SK-N-SH (cell line): ENCODE measurements around the gene SGSM2. TPM values are rescaled to one million over a fixed set of nuclear protein-coding genes. Genes with fewer than 3 reads are reported as not detected.

ENCODE experiments used
- CTCF ChIA-PET: fragments of 300-600, 350-600 bp; formaldehyde crosslinking; extraction: SDS; loops from one replicate; lab custom pipeline; 2021; lab: Yijun Ruan, JAX
- POLR2A ChIA-PET: fragments of 350-600 bp; sonication (Branson Sonifier 250); formaldehyde crosslinking; extraction: SDS; loops from one replicate; lab custom pipeline; 2020; ENCODE audit warnings: antibody characterized with exemption, inconsistent platforms; lab: Yijun Ruan, JAX
- DNase-seq: peaks from one replicate; pipeline ENCODE4 v3.0.0; 2012
- H2AFZ ChIP-seq: fragments of 200-600 bp; sonication (generic); 2 replicates; pipeline ENCODE4 v1.8.1; 2016; ENCODE audit warnings: antibody characterized with exemption, mild to moderate bottlenecking, low read depth
- H3F3A ChIP-seq: fragments of 200-600 bp; sonication (generic); replicated peaks from 2 replicates; pipeline ENCODE3; 2016; ENCODE audit warnings: antibody characterized with exemption, mild to moderate bottlenecking; ENCODE audit not compliant: insufficient read depth
- H3K27ac ChIP-seq, 2 experiments: fragments of 200-500 bp in 1 of 2; fragments of 200-600 bp in 1 of 2; sonication (Bioruptor generic) in 1 of 2; sonication (generic), shearing (Covaris generic) in 1 of 2; 2 replicates each; pipeline versions ENCODE4 v1.5.1 to v1.6.1; 2014 to 2016; ENCODE audit warnings: low read depth in 2 of 2, inconsistent platforms in 1 of 2, low read length in 1 of 2, mild to moderate bottlenecking in 1 of 2, mixed read lengths in 1 of 2
- H3K27me3 ChIP-seq: fragments of 200-600 bp; sonication (generic), shearing (Covaris generic); 2 replicates; pipeline ENCODE4 v1.6.1; 2016; ENCODE audit warnings: mixed run types; ENCODE audit not compliant: insufficient read depth
- H3K36me3 ChIP-seq, 2 experiments: fragments of 200-500 bp in 1 of 2; fragments of 200-600 bp in 1 of 2; sonication (Bioruptor generic) in 1 of 2; sonication (generic) in 1 of 2; replicated peaks in 1 of 2; 2 replicates each; pipeline versions ENCODE3 to v1.5.1; 2014 to 2016; ENCODE audit warnings: low read length in 1 of 2, mild to moderate bottlenecking in 1 of 2; ENCODE audit not compliant: insufficient read depth in 2 of 2, control insufficient read depth in 1 of 2
- H3K4me1 ChIP-seq, 2 experiments: fragments of 200-500 bp in 1 of 2; fragments of 200-600 bp in 1 of 2; sonication (Bioruptor generic) in 1 of 2; sonication (generic), shearing (Covaris generic) in 1 of 2; 2 replicates each; pipeline versions ENCODE4 v1.5.1 to v1.6.1; 2014 to 2016; ENCODE audit warnings: low read depth in 1 of 2, low read length in 1 of 2, mixed run types in 1 of 2; ENCODE audit not compliant: insufficient read depth in 2 of 2, control insufficient read depth in 1 of 2
- H3K4me2 ChIP-seq: fragments of 200-600 bp; sonication (generic), shearing (Covaris generic); 2 replicates; pipeline ENCODE4 v1.6.1; 2017; ENCODE audit warnings: mixed run types
- H3K4me3 ChIP-seq, 2 experiments: fragments of 200-500 bp in 1 of 2; fragments of 200-600 bp in 1 of 2; sonication (Bioruptor generic) in 1 of 2; sonication (generic), shearing (Covaris generic) in 1 of 2; 2 replicates each; pipeline versions ENCODE4 v1.5.1 to v1.8.1; 2014 to 2016; ENCODE audit warnings: low read depth in 2 of 2, inconsistent platforms in 1 of 2, low read length in 1 of 2, mild to moderate bottlenecking in 1 of 2, mixed read lengths in 1 of 2, moderate library complexity in 1 of 2
- H3K79me2 ChIP-seq: fragments of 200-600 bp; sonication (generic); 2 replicates; pipeline ENCODE4 v1.8.1; 2017; ENCODE audit warnings: mild to moderate bottlenecking; ENCODE audit not compliant: insufficient read depth
- H3K9ac ChIP-seq: fragments of 200-600 bp; sonication (generic); 2 replicates; pipeline ENCODE4 v1.6.1; 2017; ENCODE audit warnings: mixed run types
- H3K9me2 ChIP-seq: fragments of 200-600 bp; sonication (generic); 2 replicates; pipeline ENCODE4 v1.6.1; 2017; ENCODE audit warnings: mixed run types
- H3K9me3 ChIP-seq: fragments of 200-600 bp; sonication (generic); 2 replicates; pipeline ENCODE4 v1.6.1; 2017; ENCODE audit warnings: mixed run types, mild to moderate bottlenecking, moderate library complexity
- H4K20me1 ChIP-seq: fragments of 200-600 bp; sonication (generic); 2 replicates; pipeline ENCODE4 v1.6.1; 2017; ENCODE audit warnings: mild to moderate bottlenecking, mixed run types; ENCODE audit not compliant: insufficient read depth
- ELF1 ChIP-seq: IDR thresholded peaks from 2 replicates; pipeline ENCODE4 v1.4.0; 2012
- EZH2phosphoT487 ChIP-seq: fragments of 200-600 bp; sonication (generic); IDR thresholded peaks from 2 replicates; pipeline ENCODE4 v1.6.1; 2017; ENCODE audit warnings: low read depth, mixed run types, mild to moderate bottlenecking, antibody characterized with exemption, moderate library complexity, borderline replicate concordance
- FOXM1 ChIP-seq: IDR thresholded peaks from 2 replicates; pipeline ENCODE4 v1.4.0; 2012; ENCODE audit warnings: low read depth, mild to moderate bottlenecking
- GABPA ChIP-seq: IDR thresholded peaks from 2 replicates; pipeline ENCODE4 v1.4.0; 2012; ENCODE audit warnings: low read depth, mild to moderate bottlenecking
- JUND ChIP-seq: IDR thresholded peaks from 2 replicates; pipeline ENCODE4 v1.4.0; 2012
- MEF2A ChIP-seq: IDR thresholded peaks from 2 replicates; pipeline ENCODE4 v1.4.0; 2012; ENCODE audit warnings: low read depth, borderline replicate concordance
- NFIC ChIP-seq: IDR thresholded peaks from 2 replicates; pipeline ENCODE4 v1.4.0; 2012; ENCODE audit warnings: borderline replicate concordance
- NRF1 ChIP-seq: IDR thresholded peaks from 2 replicates; pipeline ENCODE4 v1.6.1; 2012; ENCODE audit warnings: low read depth, mild to moderate bottlenecking, low read length
- RXRA ChIP-seq: IDR thresholded peaks from 2 replicates; pipeline ENCODE4 v1.4.0; 2012; ENCODE audit warnings: low read depth, mild to moderate bottlenecking, borderline replicate concordance
- TAF1 ChIP-seq: IDR thresholded peaks from 2 replicates; pipeline ENCODE4 v1.6.1; 2012; ENCODE audit warnings: low read depth, mild to moderate bottlenecking, low read length, moderate library complexity, borderline replicate concordance
- WGBS: methylation state at CpG from one replicate; pipeline ENCODE4 v1.1.6; 2017; ENCODE audit warnings: low lambda C conversion rate; 5-methylcytosine and 5-hydroxymethylcytosine counted together
- polyA plus RNA-seq, 3 experiments: library from polyadenylated mRNA; depleted of rRNA; stranded (reverse); fragments of >200 nt; gene quantifications; 2 replicates each; pipeline ENCODE4 v1.2.3, GENCODE V29; 2012
- TF ChIP-seq, protein P1 (sequence below): fragments of 200-600 bp; sonication (generic); IDR thresholded peaks from 2 replicates; pipeline ENCODE4 v1.6.1; 2017; ENCODE audit warnings: antibody characterized with exemption, mild to moderate bottlenecking, moderate library complexity
- TF ChIP-seq, protein P2 (sequence below): IDR thresholded peaks from 2 replicates; pipeline ENCODE4 v1.6.1; 2012; ENCODE audit warnings: mild to moderate bottlenecking, low read depth, low read length, moderate library complexity
- TF ChIP-seq, protein P3 (sequence below): fragments of 150-350 bp; IDR thresholded peaks from 2 replicates; pipeline ENCODE4 v1.6.1; 2017; ENCODE audit warnings: antibody characterized with exemption, low read length, low read depth, borderline replicate concordance

The SGSM2 gene
- polyA plus RNA-seq, 1 of the 3 experiments (the other 2 are of a cell fraction) = 85.9 TPM

DNA sequence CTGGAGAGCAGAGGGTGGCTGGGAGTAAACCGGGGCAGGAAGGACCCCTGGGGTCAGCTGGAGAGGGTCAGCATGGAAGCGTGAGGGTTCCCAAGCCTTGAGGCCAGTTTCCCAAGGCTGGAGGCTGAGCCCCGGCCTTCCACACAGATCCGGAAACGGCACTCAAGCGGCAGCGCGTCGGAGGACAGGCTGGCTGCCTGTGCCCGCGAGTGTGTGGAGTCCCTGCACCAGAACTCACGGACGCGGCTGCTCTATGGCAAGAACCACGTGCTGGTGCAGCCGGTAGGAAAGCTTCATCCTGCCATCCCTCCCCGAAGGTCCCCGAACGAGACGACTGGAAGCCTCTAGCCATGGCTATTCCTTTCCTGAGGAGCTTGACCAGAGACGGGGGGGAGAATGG, 26.0 kb downstream of the SGSM2 start:
- no peak overlapping the region for H3K4me2 ChIP-seq
- no peaks in the 10 kb centered on the region for H3K27me3 ChIP-seq
- peaks cover 0 to 53% of the 10 kb centered on the region in 2 experiments for H3K36me3 ChIP-seq
- H4K20me1 ChIP-seq = peaks cover 18% of the 10 kb centered on the region
- peaks cover 2 to 15% of the 10 kb centered on the region in 2 experiments; a peak in 2 of 4 replicates for H3K4me1 ChIP-seq
- H3K79me2 ChIP-seq = no peaks in the 10 kb centered on the region
- POLR2A ChIA-PET = no interaction called here
- no peaks in the 10 kb centered on the region for H3F3A ChIP-seq
- no peak overlapping the region for H3K4me3 ChIP-seq
- no peak overlapping the region for H3K9ac ChIP-seq
- no peak overlapping the region for H2AFZ ChIP-seq
- no peaks in the 10 kb centered on the region for H3K9me2 ChIP-seq
- TF ChIP-seq MEF2A (no peak), JUND (no peak), GABPA (no peak), NFIC (no peak), EZH2phosphoT487 (no peak)
- TF ChIP-seq, all 33 proteins: peak for 0
- CTCF ChIA-PET = interaction anchor here (1.7 to 26.4 kb wide), 3 partner anchors 11 to 46 kb away, joined by 7 to 654 read pairs (median 88); partner anchors contain the start of gene MNT
- WGBS = 95% methylated on average over 21 of the region's 21 CpGs
- Histone ChIP-seq H3K27ac (no peak overlapping the region), H3K9me3 (no peaks in the 10 kb centered on the region)
- no peak for DNase-seq

DNA sequence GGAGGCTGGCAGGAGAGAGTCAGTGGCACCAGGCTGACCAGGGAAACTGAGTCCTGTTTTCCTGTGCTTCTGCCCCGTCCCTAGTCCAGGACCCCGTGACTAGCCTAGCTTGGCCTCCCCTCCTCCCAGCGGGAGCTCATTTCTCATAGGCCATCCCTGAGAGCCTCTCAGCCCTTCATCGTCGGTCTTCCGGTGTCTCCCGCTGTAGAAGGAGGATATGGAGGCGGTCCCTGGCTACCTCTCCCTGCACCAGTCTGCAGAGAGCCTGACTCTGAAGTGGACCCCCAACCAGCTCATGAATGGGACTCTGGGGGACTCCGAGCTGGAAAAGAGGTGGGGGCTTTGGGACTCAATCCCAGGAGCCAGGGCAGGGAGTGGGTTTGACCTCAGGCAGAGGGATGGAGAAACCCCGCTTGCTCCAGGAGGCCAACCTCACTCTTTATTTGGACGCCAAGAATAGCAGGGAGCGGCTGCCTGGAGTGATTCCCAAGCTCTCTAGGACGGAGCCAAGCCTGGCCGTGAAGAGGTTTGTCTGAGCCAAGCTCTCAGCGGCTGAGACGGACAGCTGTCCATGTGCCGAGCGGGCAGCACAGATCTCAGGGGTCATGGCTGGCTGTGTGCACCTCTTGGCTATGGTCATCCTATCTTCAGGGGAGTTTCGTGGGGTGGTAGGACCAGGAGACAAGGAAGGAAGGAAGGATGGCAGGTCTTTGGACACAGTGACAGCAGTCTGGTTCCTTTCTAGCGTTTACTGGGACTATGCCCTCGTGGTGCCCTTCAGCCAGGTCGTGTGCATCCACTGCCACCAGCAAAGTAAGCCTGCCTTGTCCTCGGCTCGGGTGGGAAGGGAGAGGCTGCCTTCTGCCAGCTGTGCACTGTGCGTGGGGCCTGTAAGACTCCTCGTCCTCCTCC, 26.8 kb downstream of the SGSM2 start:
- Histone ChIP-seq H3K4me2 (no peak overlapping the region), H3K79me2 (no peaks in the 10 kb centered on the region), H2AFZ (no peak overlapping the region), H3K27ac (no peak overlapping the region), H3K4me3 (no peak overlapping the region), H4K20me1 (peaks cover 12% of the 10 kb centered on the region), H3K4me1 (peaks cover 1 to 7% of the 10 kb centered on the region in 2 experiments; a peak in 2 of 4 replicates), H3K9ac (no peak overlapping the region), H3K9me3 (no peaks in the 10 kb centered on the region), H3K27me3 (no peaks in the 10 kb centered on the region), H3F3A (no peaks in the 10 kb centered on the region), H3K36me3 (peaks cover 0 to 57% of the 10 kb centered on the region in 2 experiments), H3K9me2 (no peaks in the 10 kb centered on the region)
- WGBS = 88% methylated on average over 12 of the region's 26 CpGs
- ChIA-PET CTCF (interaction anchor here (1.7 to 26.4 kb wide), 4 partner anchors 11 to 45 kb away, joined by 7 to 654 read pairs (median 74); partner anchors contain the start of gene MNT), POLR2A (no interaction called here)
- no peak for DNase-seq
- no peak for TF ChIP-seq TAF1
- TF ChIP-seq, protein P1, sequence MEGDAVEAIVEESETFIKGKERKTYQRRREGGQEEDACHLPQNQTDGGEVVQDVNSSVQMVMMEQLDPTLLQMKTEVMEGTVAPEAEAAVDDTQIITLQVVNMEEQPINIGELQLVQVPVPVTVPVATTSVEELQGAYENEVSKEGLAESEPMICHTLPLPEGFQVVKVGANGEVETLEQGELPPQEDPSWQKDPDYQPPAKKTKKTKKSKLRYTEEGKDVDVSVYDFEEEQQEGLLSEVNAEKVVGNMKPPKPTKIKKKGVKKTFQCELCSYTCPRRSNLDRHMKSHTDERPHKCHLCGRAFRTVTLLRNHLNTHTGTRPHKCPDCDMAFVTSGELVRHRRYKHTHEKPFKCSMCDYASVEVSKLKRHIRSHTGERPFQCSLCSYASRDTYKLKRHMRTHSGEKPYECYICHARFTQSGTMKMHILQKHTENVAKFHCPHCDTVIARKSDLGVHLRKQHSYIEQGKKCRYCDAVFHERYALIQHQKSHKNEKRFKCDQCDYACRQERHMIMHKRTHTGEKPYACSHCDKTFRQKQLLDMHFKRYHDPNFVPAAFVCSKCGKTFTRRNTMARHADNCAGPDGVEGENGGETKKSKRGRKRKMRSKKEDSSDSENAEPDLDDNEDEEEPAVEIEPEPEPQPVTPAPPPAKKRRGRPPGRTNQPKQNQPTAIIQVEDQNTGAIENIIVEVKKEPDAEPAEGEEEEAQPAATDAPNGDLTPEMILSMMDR = no peak
- no peak for TF ChIP-seq NRF1
- no peak for TF ChIP-seq FOXM1
- TF ChIP-seq, protein P2, sequence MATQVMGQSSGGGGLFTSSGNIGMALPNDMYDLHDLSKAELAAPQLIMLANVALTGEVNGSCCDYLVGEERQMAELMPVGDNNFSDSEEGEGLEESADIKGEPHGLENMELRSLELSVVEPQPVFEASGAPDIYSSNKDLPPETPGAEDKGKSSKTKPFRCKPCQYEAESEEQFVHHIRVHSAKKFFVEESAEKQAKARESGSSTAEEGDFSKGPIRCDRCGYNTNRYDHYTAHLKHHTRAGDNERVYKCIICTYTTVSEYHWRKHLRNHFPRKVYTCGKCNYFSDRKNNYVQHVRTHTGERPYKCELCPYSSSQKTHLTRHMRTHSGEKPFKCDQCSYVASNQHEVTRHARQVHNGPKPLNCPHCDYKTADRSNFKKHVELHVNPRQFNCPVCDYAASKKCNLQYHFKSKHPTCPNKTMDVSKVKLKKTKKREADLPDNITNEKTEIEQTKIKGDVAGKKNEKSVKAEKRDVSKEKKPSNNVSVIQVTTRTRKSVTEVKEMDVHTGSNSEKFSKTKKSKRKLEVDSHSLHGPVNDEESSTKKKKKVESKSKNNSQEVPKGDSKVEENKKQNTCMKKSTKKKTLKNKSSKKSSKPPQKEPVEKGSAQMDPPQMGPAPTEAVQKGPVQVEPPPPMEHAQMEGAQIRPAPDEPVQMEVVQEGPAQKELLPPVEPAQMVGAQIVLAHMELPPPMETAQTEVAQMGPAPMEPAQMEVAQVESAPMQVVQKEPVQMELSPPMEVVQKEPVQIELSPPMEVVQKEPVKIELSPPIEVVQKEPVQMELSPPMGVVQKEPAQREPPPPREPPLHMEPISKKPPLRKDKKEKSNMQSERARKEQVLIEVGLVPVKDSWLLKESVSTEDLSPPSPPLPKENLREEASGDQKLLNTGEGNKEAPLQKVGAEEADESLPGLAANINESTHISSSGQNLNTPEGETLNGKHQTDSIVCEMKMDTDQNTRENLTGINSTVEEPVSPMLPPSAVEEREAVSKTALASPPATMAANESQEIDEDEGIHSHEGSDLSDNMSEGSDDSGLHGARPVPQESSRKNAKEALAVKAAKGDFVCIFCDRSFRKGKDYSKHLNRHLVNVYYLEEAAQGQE = no peak
- no peak for TF ChIP-seq ELF1
- TF ChIP-seq GABPA = no peak
- no peak for TF ChIP-seq JUND
- no peak for TF ChIP-seq RXRA
- TF ChIP-seq, protein P3, sequence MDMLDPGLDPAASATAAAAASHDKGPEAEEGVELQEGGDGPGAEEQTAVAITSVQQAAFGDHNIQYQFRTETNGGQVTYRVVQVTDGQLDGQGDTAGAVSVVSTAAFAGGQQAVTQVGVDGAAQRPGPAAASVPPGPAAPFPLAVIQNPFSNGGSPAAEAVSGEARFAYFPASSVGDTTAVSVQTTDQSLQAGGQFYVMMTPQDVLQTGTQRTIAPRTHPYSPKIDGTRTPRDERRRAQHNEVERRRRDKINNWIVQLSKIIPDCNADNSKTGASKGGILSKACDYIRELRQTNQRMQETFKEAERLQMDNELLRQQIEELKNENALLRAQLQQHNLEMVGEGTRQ = no peak
